Astrocyte (in vitro differentiated cells and primary cell): Measurements from ENCODE around the gene KLHL15. TPM values are rescaled to one million over a fixed set of nuclear protein-coding genes. Genes with fewer than 3 reads are reported as not detected.

ENCODE experiments used
- DNase-seq: peaks from one replicate; pipeline ENCODE4 v3.0.0-alpha.2; 2010; ENCODE audit warnings: low read depth
- FAIRE-seq: peaks from 2 replicates; lab custom pipeline; 2011; peaks lifted over from hg19 to GRCh38; lab: Jason Lieb, UNC
- H2AFZ ChIP-seq: 2 replicates; pipeline ENCODE4 v1.6.0; 2012; ENCODE audit warnings: low read depth, low read length, inconsistent platforms
- H3K27ac ChIP-seq: 2 replicates; pipeline ENCODE4 v1.5.1; 2011; ENCODE audit warnings: low read depth, low read length, inconsistent platforms
- H3K27me3 ChIP-seq: 2 replicates; pipeline ENCODE4 v1.6.0; 2011; ENCODE audit warnings: low read length, inconsistent platforms; ENCODE audit not compliant: insufficient read depth
- H3K36me3 ChIP-seq: 2 replicates; pipeline ENCODE4 v1.5.1; 2011; ENCODE audit warnings: low read length, inconsistent platforms; ENCODE audit not compliant: insufficient read depth
- H3K4me1 ChIP-seq: 2 replicates; pipeline ENCODE4 v1.5.1; 2011; ENCODE audit warnings: low read length, inconsistent platforms; ENCODE audit not compliant: insufficient read depth
- H3K4me2 ChIP-seq: 2 replicates; pipeline ENCODE4 v1.6.0; 2012; ENCODE audit warnings: low read length, inconsistent platforms
- H3K4me3 ChIP-seq: 2 replicates; pipeline ENCODE4 v1.5.1; 2011; ENCODE audit warnings: low read depth, mild to moderate bottlenecking, low read length, inconsistent platforms; ENCODE audit not compliant: insufficient read depth
- H3K79me2 ChIP-seq: 2 replicates; pipeline ENCODE4 v1.6.0; 2012; ENCODE audit warnings: mild to moderate bottlenecking, low read length, inconsistent platforms; ENCODE audit not compliant: insufficient read depth
- H3K9ac ChIP-seq: 2 replicates; pipeline ENCODE4 v1.6.0; 2012; ENCODE audit warnings: mild to moderate bottlenecking, low read length, inconsistent platforms
- H3K9me3 ChIP-seq: 2 replicates; pipeline ENCODE4 v1.5.1; 2012; ENCODE audit warnings: low read depth, mild to moderate bottlenecking, low read length, inconsistent platforms; ENCODE audit not compliant: insufficient read depth
- H4K20me1 ChIP-seq: 2 replicates; pipeline ENCODE4 v1.6.0; 2012; ENCODE audit warnings: low read length, inconsistent platforms; ENCODE audit not compliant: insufficient read depth
- H3K27ac Mint-ChIP-seq: one replicate; pipeline ENCODE4 v1.8.0; 2021; ENCODE audit warnings: mild to moderate bottlenecking, mixed read lengths; ENCODE audit not compliant: unreplicated experiment
- H3K27me3 Mint-ChIP-seq: one replicate; pipeline ENCODE4 v1.8.0; 2021; ENCODE audit warnings: low read depth, mixed read lengths; ENCODE audit not compliant: unreplicated experiment
- H3K36me3 Mint-ChIP-seq: one replicate; pipeline ENCODE4 v1.8.0; 2021; ENCODE audit warnings: low read depth, mixed read lengths; ENCODE audit not compliant: unreplicated experiment
- H3K4me1 Mint-ChIP-seq: one replicate; pipeline ENCODE4 v1.8.0; 2021; ENCODE audit warnings: low read depth, mixed read lengths; ENCODE audit not compliant: unreplicated experiment
- H3K4me3 Mint-ChIP-seq: one replicate; pipeline ENCODE4 v1.8.0; 2021; ENCODE audit warnings: mild to moderate bottlenecking, moderate library complexity, mixed read lengths; ENCODE audit not compliant: unreplicated experiment
- H3K9me3 Mint-ChIP-seq: one replicate; pipeline ENCODE4 v1.8.0; 2021; ENCODE audit warnings: mild to moderate bottlenecking, mixed read lengths; ENCODE audit not compliant: unreplicated experiment
- CTCF ChIP-seq: IDR thresholded peaks from 2 replicates; pipeline ENCODE4 v1.5.1; 2011; ENCODE audit warnings: low read depth, mild to moderate bottlenecking, inconsistent platforms, low read length, moderate library complexity; ENCODE audit not compliant: insufficient read depth
- EZH2 ChIP-seq: IDR thresholded peaks from 2 replicates; pipeline ENCODE4 v1.6.1; 2012; ENCODE audit warnings: mild to moderate bottlenecking, low read length, inconsistent platforms; ENCODE audit not compliant: insufficient read depth
- total RNA-seq: library from RNA; stranded (reverse); gene quantifications from 2 replicates; pipeline ENCODE4 v1.2.1, GENCODE V29; 2021

The KLHL15 gene
- total RNA-seq, 1 donor from 2014 or later = 7.5 TPM

GRCh38 chrX:24023972-24024669 is 2.9 kb downstream of the KLHL15 start:
- Histone ChIP-seq H3K79me2 (peaks cover 52% of the 10 kb centered on the region), H3K9me3 (no peaks in the 10 kb centered on the region), H3K27ac (peak overlapping the region; percentile 76), H3K4me3 (peak overlapping the region; percentile 84), H3K27me3 (no peaks in the 10 kb centered on the region), H2AFZ (no peak overlapping the region), H4K20me1 (peaks cover 5% of the 10 kb centered on the region), H3K9ac (peak overlapping the region; percentile 90), H3K4me1 (no peaks in the 10 kb centered on the region), H3K4me2 (peak overlapping the region; percentile 82), H3K36me3 (no peaks in the 10 kb centered on the region)
- Mint-ChIP-seq H3K27ac (peak overlapping the region; percentile 69), H3K4me3 (peak overlapping the region; percentile 87), H3K27me3 (no peaks in the 10 kb centered on the region), H3K36me3 (no peaks in the 10 kb centered on the region), H3K9me3 (no peaks in the 10 kb centered on the region), H3K4me1 (peaks cover 10% of the 10 kb centered on the region)
- DNase-seq (no peak), FAIRE-seq (peak; percentile 87)
- TF ChIP-seq CTCF (no peak), EZH2 (no peak)

GRCh38 chrX:24023544-24023943 is 3.4 kb downstream of the KLHL15 start:
- H3K79me2 ChIP-seq = peaks cover 57% of the 10 kb centered on the region
- no peak for DNase-seq
- H3K27ac Mint-ChIP-seq = peak overlapping the region; percentile 15
- H4K20me1 ChIP-seq = peaks cover 5% of the 10 kb centered on the region
- no peaks in the 10 kb centered on the region for H3K36me3 Mint-ChIP-seq
- no peaks in the 10 kb centered on the region for H3K4me1 ChIP-seq
- H3K9me3 ChIP-seq = no peaks in the 10 kb centered on the region
- no peaks in the 10 kb centered on the region for H3K9me3 Mint-ChIP-seq
- H3K4me3 ChIP-seq = peak overlapping the region; percentile 84
- peak overlapping the region; percentile 90 for H3K9ac ChIP-seq
- no peaks in the 10 kb centered on the region for H3K27me3 ChIP-seq
- peak overlapping the region; percentile 76 for H3K27ac ChIP-seq
- no peaks in the 10 kb centered on the region for H3K27me3 Mint-ChIP-seq
- H3K4me2 ChIP-seq = peak overlapping the region; percentile 82
- peak overlapping the region; percentile 87 for H3K4me3 Mint-ChIP-seq
- no peaks in the 10 kb centered on the region for H3K36me3 ChIP-seq
- no peak for TF ChIP-seq CTCF
- TF ChIP-seq EZH2 = no peak
- no peak overlapping the region for H2AFZ ChIP-seq
- no peak for FAIRE-seq
- H3K4me1 Mint-ChIP-seq = peaks cover 10% of the 10 kb centered on the region

- Mint-ChIP-seq H3K27me3 (no peaks in the 10 kb centered on the region), H3K9me3 (no peaks in the 10 kb centered on the region), H3K4me3 (no peak overlapping the region), H3K27ac (no peak overlapping the region), H3K4me1 (peaks cover 7% of the 10 kb centered on the region), H3K36me3 (peaks cover 3% of the 10 kb centered on the region)
- peaks cover 74% of the 10 kb centered on the region for H3K79me2 ChIP-seq
- FAIRE-seq (peak; percentile 74), DNase-seq (peak; percentile 22)
- no peaks in the 10 kb centered on the region for H3K9me3 ChIP-seq
- H3K36me3 ChIP-seq = no peaks in the 10 kb centered on the region
- H3K4me1 ChIP-seq = no peaks in the 10 kb centered on the region
- H3K9ac ChIP-seq = no peak overlapping the region
- H3K27ac ChIP-seq = no peak overlapping the region
- H2AFZ ChIP-seq = no peak overlapping the region
- H4K20me1 ChIP-seq = peaks cover 5% of the 10 kb centered on the region
- no peaks in the 10 kb centered on the region for H3K27me3 ChIP-seq
- H3K4me3 ChIP-seq = no peak overlapping the region
- TF ChIP-seq CTCF = no peak
- no peak for TF ChIP-seq EZH2
- no peak overlapping the region for H3K4me2 ChIP-seq
These were observed 6.6 kb downstream of the KLHL15 start for GRCh38 chrX:24020306-24020876.
